ENCODE data around the gene WNK2.

WNK2 gene

DNA sequence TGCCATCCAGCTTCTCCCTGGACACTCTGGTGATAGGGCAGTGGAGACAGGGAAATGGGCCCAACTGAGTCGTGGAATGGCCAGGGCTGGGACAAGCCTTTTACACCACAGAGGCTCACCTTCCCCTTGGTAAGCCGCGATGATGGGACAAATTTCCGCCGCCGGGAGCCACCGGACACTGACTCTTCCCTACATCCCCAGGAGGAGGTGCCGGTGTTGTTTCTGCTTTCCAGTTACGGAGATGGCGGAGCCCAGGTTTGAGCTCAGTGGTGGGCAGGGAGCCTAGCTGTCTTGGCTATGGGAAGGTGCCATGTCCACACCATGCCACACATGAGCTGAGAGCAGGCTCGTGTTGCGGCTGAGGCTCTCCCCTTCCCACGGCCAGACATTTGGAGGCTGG lies 19.9 kb upstream of the WNK2 start:
- DNase-seq: no peak

DNA sequence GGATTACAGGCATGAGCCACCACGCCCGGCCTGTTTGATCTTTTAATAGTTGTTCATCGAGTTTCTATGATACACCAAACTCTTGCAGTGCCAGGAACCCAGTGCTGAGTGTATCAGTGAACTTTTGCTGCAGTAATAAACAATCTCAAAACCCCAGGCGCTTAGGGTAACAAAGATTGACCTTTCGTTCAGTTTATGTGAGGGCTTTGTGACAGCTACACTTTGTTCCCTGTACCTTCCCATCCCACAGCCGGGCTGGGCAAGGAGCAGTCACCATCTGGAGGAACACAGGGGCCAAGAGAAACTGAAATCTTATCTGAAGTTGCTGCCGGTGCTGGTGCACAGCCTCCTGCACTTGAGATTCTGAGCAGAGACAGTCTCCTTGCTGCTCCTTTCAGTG lies 17.2 kb upstream of the WNK2 start:
- no peak for DNase-seq

- DNase-seq: no peak
Measured at GRCh38 chr9:93167185-93167584, 16.8 kb upstream of the WNK2 start.

- no peak for DNase-seq
Measured at GRCh38 chr9:93167838-93168237, 16.1 kb upstream of the WNK2 start.

- DNase-seq: no peak
Measured at GRCh38 chr9:93168581-93168980, 15.4 kb upstream of the WNK2 start.

GRCh38 chr9:93169444-93169843 lies 14.5 kb upstream of the WNK2 start:
- DNase-seq: no peak

DNA sequence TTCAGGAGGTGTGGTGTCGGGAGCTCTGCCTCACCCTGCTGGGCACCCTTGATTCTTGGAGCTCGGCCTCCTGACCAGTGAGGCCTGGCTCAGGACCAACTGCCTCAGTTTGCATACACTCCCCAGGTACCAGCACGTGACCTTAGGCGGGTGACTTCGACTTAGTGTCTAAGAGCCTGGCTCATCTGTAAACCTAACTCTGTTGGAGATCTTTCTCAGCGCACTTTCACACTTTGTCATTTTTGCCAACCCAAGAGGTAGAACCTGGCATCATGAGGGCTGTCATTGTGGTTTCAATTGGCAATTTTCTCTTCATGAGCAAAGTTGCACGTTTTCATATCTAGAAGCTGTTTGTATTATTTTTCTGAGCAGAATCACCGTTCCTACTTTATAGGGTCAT lies 13.4 kb upstream of the WNK2 start:
- DNase-seq: no peak

GRCh38 chr9:93171261-93171990 lies 12.5 kb upstream of the WNK2 start:
- no peak for DNase-seq

GRCh38 chr9:93172666-93173364 lies 11.1 kb upstream of the WNK2 start:
- DNase-seq: no peak

DNA sequence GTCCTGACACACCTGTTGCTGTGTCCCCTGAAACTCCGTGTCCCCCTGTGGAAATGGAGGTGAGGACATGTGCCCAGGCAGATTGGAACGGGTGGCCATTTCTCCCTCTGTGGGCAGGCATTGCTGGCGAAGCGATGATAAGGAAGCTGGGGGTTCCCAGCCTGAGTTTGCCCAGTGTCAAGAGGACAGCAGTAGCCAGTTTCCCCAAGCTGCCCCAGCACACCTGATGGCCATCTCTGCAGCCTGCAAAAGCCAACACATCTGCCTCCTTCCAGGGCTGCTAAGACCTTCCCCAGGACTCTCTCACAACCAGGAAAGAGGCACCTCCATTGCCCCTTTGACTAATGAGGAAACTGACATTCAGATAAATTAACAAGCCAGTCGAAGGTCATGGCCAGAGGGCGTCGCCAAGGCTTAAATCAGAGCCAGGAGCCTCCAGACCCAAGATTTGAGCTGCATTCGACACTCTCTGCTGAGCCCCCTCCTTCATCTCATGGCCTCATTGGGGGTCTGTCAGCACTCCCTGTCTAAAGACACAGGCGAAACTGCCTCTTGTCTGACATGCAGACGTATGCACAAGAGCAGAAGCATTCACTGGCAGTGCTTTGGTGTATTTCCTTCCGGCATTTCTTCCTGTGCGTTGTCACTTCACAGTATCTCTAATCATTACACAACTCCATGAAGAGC lies 10.4 kb upstream of the WNK2 start:
- DNase-seq: no peak

- DNase-seq: no peak
Measured at GRCh38 chr9:93174976-93175375, 9.0 kb upstream of the WNK2 start.

- no peak for DNase-seq
Measured at GRCh38 chr9:93177676-93178075, 6.3 kb upstream of the WNK2 start.

DNA sequence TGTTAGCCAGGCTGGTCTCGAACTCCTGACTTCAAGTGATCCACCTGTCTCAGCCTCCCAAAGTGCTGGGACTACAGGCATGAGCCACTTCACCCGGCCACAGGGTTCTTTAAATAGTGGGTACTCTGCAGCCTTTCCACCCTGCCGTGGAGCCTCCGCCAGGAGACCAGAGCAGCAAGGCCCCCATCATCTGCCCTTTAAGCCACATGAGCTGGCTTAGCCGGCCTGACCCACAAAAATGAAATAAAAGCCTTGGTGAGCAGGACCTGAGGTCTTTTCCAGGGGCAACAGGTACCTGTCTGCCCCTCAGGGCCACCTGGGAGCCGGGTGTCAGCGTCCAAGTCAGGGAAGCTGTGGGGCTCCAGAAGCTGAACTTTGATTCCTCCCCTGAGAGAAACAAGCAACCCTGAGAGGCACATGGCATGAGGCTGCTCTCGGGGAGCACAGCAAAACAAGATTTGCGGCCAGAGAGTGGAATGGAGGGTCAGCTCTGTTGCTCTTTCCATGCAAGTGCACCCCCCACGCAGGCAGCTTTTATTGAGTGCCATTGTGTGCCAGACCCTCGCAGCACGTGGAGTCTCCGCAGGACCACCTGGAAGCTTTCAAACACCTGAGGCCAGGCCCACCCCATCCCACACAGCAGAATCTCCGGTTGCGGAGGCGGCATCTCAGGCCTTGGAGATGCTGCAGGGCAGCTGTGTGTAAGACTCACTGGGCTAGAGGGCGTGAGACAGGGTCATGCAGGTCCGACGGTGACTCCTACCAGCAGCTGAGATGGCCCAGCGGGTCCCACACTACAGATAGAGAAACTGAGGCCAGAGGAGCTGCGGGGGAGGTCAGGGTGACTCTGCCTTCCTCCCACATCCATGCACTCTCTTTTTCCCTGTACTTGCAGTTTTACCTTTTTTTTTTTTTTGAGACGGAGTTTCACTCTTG lies 4.8 kb upstream of the WNK2 start:
- no peak for DNase-seq

DNA sequence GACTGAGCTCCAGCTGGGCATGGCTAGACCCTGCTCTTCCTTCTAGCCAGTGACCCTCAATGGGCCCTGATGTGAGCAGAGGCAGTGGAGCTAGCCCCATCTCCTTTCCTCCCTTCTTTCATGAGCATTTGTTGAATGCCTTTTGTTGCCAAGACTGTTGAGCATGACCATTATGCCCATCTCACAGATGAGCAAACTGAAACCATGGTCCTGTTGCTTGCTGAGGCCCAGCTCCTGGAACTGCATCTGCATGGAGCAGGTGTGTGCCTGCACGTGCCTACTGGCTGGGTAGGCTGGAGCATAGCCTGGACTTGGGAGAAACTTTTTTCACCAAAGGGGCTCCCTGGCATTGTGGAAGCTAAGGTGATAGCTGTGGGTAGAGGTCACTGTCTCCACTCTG lies 3.0 kb upstream of the WNK2 start:
- DNase-seq: no peak

- DNase-seq: no peak
Measured at GRCh38 chr9:93181672-93182435, 2.1 kb upstream of the WNK2 start.

- DNase-seq: no peak
Measured at GRCh38 chr9:93182572-93182971, 1.4 kb upstream of the WNK2 start.

- DNase-seq: no peak
Measured at GRCh38 chr9:93183131-93183662, 742 bp upstream of the WNK2 start.

GRCh38 chr9:93184432-93185265 lies 710 bp downstream of the WNK2 start:
- no peak for DNase-seq

DNA sequence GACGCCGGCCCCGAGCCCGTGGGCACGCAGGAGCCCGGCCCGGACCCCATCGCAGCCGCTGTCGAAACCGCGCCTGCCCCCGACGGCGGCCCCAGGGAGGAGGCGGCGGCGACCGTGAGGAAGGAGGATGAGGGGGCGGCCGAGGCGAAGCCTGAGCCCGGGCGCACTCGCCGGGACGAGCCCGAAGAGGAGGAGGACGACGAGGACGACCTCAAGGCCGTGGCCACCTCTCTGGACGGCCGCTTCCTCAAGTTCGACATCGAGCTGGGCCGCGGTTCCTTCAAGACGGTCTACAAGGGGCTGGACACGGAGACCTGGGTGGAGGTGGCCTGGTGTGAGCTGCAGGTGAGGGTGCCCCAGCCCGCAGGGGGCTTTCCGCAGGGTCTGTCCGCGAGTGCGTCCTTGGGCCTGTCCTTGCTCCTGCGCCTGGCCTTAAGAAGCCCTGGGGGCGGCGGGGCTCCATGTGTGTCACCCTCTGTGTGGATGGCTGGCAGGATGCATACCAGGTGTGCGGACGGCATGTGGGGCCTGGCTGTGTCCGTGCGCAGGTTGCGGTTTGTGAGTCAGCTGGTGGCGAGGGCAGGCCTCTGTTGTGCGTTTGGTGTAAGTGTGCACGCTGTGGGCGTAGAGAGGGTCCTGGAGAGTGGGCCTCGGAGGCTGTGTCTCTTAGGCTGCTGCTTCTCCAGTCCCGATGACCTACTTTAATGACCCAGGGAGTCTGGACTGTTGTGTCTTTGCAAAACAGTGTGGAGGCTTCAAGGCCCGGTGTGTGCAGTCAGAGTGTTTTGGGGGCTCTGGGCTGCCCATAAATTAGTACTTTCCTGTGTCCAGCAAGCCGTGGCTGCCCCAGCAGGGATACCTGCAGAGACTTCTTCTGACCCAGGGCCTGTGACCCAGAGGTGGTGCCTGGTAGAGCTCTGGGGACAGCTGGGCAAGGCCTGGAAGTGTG lies 1.6 kb downstream of the WNK2 start:
- no peak for DNase-seq

All from HCEC 1CT (cell line).